Muscle of arm (tissue), 12 donors: ENCODE results near the gene ANXA8. TPM values are rescaled to one million over a fixed set of nuclear protein-coding genes. Genes with fewer than 3 reads are reported as not detected.

Source experiments
- DNase-seq: peaks from one replicate; pipeline ENCODE4 v3.0.0-alpha.2; 2013
- polyA plus RNA-seq, 12 donors: library from polyadenylated mRNA; unstranded; fragments of 120-200 nt; gene quantifications; one replicate each; pipeline ENCODE4 v1.2.1, GENCODE V29; 2013; ENCODE audit not compliant: insufficient read length in 12 of 12

ANXA8 gene
- polyA plus RNA-seq, 12 donors = 0.41 to 18.2 (median 5.3) TPM; not detected in 8

DNA sequence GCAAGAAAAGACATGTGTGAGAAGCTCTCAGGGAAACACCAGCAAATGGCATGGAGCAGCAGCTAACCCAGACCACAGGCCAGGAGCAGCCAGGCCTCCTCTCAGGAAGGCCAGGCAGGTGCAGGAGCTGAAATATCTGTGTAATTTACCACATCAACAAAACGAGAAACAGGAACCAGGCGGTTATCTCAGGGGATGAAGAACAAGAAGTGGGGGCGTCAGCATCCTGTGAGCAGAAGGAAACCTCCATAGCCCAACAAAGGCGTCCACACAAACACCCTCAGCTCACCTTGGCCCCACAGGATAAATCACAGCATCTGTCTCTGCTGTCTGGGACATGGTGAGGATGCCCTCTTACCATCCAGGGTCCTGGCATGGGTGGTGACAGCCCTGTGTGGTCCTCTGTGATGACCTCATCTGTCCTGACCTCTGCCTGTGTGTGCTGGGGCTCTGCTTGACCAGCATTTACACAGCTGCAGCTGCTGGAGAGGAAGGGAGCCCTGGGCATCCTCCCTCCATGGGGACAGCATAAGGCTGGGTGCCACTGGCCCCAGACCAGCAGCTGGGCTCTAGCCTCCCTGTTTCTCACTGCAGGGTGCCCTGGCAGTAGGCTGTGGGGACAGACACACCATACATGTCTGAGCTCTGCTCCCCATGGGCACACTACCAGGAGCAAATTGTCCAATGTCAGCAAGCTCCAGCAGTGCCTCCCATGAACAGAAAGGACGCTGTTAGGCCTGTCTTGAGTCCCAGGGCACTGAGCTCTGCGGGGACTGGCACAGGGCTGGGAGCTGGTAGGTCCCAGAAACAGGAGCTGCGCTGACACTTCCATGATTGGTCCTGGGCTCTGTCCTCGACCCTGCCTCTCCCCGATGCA, 34.6 kb downstream of the ANXA8 start:
- DNase-seq = no peak

DNA sequence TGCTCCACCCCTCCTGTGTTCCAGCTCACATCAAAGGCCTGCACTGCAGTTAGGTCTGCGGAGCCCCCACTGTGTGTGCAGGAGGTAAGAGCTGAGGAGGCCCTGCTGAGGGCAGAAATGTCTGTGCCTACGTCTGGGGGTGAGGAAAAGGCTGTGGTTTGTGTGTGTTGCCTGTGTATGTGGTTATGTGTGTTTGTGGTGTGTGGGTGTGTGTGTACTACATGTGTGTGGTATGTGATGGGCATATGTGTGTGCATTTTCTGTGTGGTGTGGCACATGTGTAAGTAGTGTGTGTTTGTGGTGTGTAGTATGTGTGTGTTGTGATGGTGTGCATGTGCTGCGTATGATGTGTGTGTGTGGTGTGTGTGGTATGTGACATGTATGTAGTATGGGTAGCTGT, 36.2 kb downstream of the ANXA8 start:
- no peak for DNase-seq

DNA sequence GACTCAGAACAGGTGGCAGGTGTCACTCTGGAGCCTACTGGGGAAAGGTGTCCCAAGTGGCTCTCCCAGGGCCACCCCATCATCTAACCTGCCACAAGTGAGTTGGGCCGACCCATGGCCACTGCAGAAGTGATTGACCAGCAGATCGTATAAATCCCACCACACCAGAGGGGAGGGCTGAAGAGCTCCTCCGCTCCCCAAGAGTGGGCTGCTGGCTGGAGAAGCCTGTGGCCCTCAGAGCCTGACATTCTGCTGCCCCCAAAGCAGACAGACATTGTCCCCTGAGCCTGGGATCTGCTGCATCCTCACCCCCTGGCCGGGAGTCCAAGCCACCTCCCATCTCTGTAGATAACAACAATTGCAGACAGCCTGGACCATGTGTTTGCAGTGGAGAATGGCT, 36.7 kb downstream of the ANXA8 start:
- no peak for DNase-seq

DNA sequence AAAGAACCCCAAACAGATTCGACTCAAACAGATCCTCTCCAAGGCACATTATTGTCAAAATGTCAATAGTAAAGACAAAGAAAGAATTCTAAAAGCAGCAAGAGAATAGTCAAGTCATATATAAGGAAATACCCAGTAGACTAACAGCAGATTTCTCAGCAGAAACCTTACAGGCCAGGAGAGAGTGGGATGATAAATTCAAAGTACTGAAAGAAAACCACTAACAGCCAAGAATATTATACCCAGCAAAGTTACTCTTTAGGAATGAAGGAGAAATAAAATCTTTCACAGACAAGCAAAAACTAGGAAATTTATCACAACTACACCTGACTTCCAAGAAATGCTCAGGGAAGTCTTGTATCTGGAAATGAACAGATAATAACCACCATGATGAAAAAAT, 38.2 kb downstream of the ANXA8 start:
- no peak for DNase-seq

DNA sequence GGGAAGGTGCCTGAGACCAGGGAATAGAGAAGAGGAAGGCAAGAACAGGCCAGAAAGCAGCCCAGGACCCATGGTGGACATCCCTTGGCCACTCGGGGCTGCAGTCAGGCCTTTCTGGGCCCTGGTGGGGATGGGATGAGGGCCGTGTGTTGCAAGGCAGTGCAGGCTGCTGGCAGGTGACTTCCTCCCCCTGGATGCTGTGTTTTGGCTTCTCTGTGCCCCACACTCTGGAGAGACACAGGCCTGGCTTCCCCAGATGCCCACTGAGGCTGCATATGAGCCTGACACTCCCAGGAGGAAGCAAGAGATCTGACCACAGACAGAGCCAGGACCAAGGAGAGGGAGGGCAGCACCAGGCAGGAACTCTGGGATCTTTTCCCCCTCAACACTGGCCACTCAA, 39.9 kb downstream of the ANXA8 start:
- DNase-seq = no peak

DNA sequence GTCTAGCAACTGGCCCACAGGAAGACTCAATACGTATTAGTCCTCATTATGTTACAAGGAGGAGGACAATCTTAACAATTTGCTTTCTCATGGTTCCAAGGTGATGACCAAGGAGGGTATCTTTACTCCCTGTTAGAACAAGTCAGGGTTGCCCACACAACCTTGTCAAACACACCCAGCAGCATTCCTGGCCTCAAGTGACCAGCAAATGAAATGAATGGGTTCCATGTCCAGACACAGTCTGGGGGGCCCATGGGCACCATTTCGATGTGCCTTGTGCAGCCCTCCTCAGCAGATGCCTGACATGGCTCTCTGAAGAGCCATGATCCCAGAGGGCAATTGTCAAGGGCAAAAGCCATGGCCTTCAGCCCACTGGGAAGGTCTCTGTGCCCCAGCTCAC, 40.8 kb downstream of the ANXA8 start:
- DNase-seq = no peak

DNA sequence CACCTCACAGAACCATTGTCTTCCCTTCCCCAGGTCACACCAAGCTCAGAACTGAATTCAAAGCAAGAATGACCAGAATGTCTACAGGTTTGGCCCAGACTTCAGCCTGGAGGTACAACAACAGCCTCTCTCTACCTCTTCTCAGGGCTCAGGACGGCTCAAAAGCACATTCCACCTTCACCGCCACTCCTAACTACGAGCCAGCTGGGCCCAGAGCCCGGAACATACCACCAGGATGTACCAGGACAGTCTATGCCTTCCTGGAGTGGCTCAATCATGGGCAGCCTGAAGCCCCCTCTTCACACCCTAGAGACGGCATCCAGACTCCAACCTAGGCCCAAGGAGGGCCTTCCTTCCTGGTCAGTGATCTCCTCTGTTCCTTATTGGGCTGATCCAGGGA, 41.6 kb downstream of the ANXA8 start:
- no peak for DNase-seq

DNA sequence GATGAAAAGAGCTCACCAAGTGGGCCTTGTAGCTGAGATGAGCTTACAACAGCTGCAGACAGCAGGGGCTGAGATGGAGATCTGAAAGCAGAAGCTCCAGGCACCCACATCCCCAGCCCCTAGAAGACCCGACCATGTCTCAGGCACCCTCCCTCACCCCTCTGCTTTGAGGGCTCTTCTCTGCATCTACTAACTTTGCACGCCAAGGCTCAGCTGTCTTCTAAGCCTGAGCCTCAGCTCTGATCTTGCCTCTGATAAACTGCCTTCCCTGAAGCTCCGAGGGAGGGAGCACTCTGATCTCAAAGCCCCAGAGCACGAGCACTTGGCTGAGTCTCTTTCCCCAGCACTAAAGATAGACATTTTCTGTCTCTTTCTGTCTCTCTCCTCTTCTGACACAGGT, 42.0 kb downstream of the ANXA8 start:
- no peak for DNase-seq

DNA sequence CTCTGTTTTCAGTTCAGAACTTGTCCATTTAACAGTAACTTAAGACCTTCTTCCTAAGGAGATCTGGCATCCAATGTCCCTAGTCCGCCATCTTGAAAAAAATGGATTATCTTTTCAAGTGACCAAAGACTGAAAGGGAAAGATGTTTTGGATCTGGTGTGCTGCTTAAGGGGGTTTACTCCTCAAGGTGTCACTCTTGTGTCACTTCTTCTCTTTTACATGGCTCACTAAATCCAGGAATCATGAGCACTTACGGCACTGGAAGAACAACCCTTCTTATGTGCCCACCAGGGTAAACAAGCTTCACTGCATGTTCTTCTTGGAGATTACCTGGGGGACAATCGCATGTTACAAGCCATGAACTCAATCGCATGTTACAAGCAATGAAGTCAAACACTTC, 43.7 kb downstream of the ANXA8 start:
- no peak for DNase-seq

DNA sequence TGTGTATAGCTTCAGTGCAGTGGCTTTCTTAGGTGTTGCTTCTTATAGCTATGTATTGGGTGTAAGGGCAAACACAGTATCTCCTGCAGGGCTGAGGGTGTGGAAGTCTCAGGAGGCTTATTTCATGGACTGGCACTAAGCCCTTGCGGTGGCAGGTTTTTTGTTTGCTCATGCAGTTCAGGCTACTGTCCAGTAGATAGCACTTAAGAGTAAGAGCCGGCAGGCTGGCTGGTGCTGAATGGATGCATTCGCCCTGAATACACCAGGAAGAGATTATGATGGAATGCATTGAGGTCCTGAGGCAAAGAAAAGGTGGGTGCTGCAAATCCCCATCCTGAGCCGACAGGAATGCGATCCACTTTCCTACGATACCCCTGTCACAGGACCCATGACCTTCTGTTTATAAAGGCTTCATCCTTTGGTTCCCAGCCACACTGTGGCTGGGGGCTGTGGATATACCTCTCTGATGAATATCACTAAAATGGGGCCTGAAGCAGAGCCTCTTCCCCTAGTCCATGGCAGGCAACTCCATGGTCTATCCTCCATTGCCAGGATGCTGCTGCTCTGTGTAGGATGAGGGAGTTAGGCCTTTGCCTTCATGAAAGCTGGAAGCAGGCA, 44.9 kb downstream of the ANXA8 start:
- no peak for DNase-seq

DNA sequence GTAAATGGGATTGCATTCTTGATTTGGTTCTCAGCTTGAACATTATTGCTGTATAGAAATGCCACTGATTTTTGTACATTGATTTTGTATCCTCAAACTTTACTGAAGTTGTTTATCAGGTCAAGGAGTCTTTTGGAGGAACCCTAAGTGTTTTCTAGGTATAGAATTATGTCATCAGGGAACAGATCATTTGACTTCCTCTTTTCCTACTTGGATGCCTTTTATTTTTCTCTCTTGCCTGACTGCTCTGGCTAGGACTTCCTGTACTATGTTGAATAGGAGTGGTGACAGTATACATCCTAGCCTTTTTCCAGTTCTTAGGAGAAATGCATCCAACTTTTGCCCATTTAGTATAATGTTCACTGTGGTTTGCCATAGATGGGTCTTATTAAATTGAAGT, 48.8 kb downstream of the ANXA8 start:
- no peak for DNase-seq

DNA sequence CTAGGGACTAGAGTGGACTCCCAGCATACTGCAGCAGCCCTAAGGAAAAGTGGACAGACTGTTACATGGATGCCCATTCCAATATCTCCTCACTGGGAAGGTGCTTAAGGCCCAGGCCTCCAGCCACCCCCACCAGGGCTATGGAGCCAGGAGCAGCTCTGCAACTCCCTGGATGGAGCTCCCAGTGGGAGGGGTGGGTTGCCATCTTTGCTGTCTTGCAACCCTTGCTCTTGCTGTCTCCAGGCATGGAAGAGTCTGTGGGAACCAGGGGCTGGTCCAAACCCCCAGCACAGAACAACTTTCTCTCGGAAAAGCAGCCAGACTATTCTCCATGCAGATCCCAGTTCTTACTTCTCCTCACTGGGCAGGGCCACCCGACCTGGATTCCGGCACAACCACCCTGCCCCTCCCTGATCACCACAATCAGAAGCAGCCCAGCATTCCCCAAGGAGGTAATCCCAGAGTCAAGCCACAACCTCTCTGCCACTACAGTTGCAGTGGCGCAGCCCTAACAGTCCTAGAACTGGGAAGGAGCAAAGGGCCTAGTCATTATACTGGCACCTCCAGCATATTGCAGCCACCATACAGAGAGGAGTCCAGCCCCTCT, 58.0 kb downstream of the ANXA8 start:
- DNase-seq = no peak

DNA sequence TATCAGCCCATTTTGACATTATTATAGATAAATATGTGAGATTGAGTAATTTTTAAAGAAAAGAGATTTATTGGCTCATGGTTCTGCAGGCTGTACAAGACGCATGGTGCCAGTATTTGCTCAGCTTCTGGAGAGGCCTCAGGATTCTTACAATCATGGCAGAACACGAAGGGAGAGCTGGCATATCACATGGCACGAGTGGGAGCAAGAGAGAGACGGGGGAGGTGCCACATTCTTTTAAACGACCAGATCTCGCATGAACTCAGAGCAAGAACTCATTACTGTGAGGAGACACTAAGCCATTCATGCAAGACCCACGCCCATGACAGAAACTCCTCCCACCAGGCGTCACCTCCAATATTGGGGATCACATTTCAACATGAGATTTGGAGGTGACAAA, 59.7 kb downstream of the ANXA8 start:
- no peak for DNase-seq

DNA sequence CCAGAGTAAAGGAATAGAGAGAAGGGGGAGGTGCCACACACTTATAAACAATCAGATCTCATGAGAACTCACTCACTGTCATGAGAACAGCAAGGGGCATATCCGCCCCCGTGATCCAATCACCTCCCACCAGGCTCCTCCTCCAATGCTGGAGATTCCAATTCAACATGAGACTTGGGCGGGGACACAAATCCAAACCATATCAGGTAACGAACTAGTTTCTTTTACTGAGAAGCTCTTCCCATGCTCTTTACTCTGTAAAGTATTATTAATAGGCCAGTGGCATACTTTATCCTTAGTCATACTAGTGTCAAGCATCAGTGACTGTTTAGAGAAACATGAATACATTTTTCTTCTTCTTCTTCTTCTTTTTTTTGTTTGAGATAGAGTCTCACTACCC, 60.4 kb downstream of the ANXA8 start:
- no peak for DNase-seq

DNA sequence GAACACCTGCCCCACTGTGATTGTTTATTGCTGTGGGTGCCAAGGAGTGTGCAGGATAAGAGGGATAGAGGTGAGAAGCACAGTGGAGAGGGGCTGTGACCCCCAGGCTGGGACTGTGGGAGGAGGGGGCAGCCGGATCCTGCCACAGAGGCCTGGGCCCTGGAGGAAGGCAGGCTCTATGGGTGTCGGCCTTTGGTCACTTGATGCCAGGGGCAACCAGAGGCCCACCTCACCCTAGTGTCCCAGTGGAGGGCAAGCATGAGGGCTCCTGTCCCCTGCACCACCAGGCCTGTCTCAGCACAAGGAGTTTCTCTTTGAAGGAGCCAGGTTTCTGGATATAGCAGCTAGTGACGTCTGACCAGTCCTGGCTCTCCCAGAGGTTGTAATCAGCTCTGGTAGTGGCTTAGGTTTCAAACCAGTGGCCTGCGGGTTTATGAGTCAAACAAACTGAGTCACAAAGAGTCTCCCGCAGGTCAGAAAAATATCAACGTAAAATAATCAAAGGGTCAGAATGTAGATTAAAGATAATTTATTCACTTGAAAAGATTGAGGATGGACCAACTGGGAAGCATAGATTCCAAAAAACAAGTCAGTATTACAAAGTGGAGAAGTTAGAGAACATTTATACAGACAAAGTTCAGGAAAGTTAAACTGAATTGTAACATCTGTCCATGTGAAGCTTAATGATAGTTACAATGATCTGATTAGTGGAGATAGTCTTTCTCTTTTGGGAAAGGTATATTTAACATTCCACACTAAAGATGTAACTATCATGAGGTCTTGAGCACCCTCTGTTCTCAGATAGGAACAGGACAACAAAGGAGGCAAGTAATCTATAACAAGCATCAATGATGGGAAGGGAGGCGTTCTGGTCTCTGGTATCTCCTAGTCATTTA, 62.6 kb downstream of the ANXA8 start:
- DNase-seq = no peak

DNA sequence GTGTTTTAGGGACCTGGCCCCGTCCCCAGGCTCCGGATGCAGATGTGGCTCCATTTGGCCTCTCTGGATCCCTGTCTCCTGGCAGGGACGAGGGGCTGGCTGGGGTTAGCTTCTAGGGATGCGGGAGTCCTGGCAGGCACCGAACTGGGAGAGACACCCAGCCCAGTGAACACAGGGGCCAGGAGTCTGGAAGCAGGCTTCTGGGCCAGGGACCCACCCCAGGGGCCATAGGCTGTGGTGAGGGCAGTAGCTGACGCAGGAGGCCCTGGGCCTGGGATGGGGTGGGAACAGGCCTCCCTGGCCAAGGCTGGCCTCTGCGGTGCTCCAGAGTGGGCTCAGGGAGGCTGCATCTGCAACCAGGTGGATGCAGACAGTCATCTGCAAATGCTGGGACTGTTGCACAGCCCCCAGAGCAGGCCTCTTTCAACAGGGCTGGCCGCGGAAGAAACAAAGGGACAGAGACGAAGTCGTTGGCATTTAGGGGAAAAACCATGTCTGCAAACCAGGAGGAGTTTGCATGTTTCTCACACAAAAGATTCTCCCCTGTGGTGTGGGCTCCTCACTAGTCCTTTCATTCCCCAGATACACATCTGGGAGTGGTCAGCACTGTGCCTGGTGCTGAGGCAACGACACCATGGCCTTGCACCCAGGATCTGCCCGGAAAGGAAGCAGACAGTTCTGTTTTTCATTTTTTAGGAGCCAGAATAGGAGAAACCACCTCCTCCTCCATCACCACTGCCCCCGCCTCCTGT, 63.4 kb downstream of the ANXA8 start:
- no peak for DNase-seq

DNA sequence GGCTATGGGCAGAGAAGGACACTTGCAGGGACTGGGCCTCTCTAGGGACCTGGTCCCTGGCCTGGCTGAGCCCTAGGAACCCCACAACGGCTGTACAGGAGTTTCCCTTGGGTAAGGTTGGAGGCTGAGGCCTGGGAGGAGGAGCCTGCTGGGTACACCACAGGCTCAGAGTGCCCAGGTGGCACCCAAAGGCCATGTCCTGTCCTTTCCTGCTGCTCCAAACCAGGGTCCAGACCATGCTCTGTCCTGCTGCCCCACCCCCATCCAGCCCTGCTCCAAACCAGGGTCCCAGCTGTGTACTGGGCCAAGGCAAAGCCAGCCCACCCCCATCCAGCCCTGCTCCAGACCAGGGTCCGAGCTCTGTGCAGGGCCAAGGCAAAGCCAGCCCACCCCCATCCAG, 64.5 kb downstream of the ANXA8 start:
- no peak for DNase-seq

DNA sequence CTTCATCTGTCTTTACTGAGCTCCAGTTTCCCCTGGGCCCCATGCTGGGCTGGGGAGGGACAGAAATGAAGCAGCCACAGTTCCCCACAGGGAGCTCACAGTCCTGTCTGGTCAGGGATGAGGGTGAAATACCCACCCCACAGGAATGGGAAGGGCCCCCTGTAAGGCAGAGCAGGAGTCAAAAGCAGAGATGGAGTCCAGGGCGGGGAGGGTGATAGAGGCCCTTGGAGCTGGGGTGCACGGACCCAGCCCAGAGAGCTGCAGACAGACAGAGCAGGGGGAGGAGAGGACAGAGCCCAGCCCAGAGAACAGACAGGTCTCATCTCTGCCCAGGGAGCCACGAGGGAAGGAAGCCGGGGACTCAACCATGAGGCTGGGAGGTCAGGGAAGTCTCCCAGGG, 64.9 kb downstream of the ANXA8 start:
- no peak for DNase-seq

DNA sequence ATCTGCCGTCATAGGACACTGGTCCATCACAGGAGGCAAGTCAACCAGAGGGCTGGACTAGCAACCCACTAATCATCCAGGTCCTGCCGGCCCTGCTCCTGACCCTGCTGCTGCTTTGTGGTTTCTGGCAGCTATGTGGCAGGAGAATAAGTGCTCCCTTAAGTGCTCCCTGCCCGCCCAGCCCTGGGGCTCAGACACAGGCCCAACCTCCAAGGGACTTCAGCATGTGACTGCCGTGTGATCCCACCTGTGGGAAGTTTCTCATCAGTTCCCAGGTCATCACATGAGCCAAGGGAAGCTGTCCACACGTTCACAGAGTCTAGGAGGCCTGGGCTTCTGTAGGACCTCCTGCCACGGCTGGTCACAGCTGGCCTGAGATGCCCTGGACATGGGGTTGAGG, 65.6 kb downstream of the ANXA8 start:
- no peak for DNase-seq
